OCI-LY1 (cell line): ENCODE data around the gene LTB4R.

Source experiments
- H2AFZ ChIP-seq: fragments of 200-600 bp; sonication (generic), shearing (Covaris generic); 2 replicates; pipeline ENCODE4 v1.6.0; 2014; ENCODE audit warnings: antibody characterized with exemption, mild to moderate bottlenecking, low read length
- H3F3A ChIP-seq: fragments of 200-600 bp; sonication (generic), shearing (Covaris generic); 2 replicates; pipeline ENCODE4 v1.6.0; 2014; ENCODE audit warnings: mild to moderate bottlenecking, antibody characterized with exemption, low read length, moderate library complexity; ENCODE audit not compliant: insufficient read depth
- H3K27ac ChIP-seq: fragments of 200-600 bp; sonication (generic); 2 replicates; pipeline ENCODE4 v1.5.1; 2014; ENCODE audit warnings: low read length, mixed run types, mild to moderate bottlenecking, low read depth; ENCODE audit not compliant: poor library complexity, severe bottlenecking
- H3K27me3 ChIP-seq: fragments of 200-600 bp; sonication (generic); 2 replicates; pipeline ENCODE4 v1.6.0; 2014; ENCODE audit warnings: antibody characterized with exemption, mild to moderate bottlenecking, low read length, moderate library complexity; ENCODE audit not compliant: insufficient read depth
- H3K36me3 ChIP-seq: fragments of 200-600 bp; sonication (generic); 2 replicates; pipeline ENCODE4 v1.6.1; 2014; ENCODE audit warnings: mild to moderate bottlenecking, antibody characterized with exemption, low read length, moderate library complexity, mixed read lengths; ENCODE audit not compliant: insufficient read depth
- H3K4me1 ChIP-seq: fragments of 200-600 bp; sonication (generic); 2 replicates; pipeline ENCODE4 v1.5.1; 2014; ENCODE audit warnings: mild to moderate bottlenecking, low read length, moderate library complexity; ENCODE audit not compliant: insufficient read depth, severe bottlenecking
- H3K4me2 ChIP-seq: fragments of 200-600 bp; sonication (generic), shearing (Covaris generic); 2 replicates; pipeline ENCODE4 v1.6.1; 2014; ENCODE audit warnings: low read length
- H3K4me3 ChIP-seq: fragments of 200-600 bp; sonication (generic); 2 replicates; pipeline ENCODE4 v1.5.1; 2014; ENCODE audit warnings: low read length, low read depth, mild to moderate bottlenecking, mixed read lengths; ENCODE audit not compliant: poor library complexity, severe bottlenecking
- H3K79me2 ChIP-seq: fragments of 200-600 bp; shearing (Covaris generic); 2 replicates; pipeline ENCODE4 v1.6.1; 2016; ENCODE audit warnings: mixed run types, low read length, mixed read lengths; ENCODE audit not compliant: insufficient read depth
- H3K9ac ChIP-seq: fragments of 200-600 bp; sonication (generic), shearing (Covaris generic); 2 replicates; pipeline ENCODE4 v1.6.1; 2014; ENCODE audit warnings: mild to moderate bottlenecking, low read length, mixed read lengths
- H3K9me2 ChIP-seq: fragments of 200-600 bp; sonication (generic), shearing (Covaris generic); 2 replicates; pipeline ENCODE4 v1.6.1; 2014; ENCODE audit warnings: low read depth, mild to moderate bottlenecking, low read length, mixed read lengths
- H3K9me3 ChIP-seq: fragments of 200-600 bp; shearing (Covaris generic); 2 replicates; pipeline ENCODE4 v1.6.1; 2014; ENCODE audit warnings: low read length, mixed read lengths
- H4K20me1 ChIP-seq: fragments of 200-600 bp; sonication (generic), shearing (Covaris generic); 2 replicates; pipeline ENCODE4 v1.6.0; 2016; ENCODE audit warnings: mild to moderate bottlenecking, low read length; ENCODE audit not compliant: insufficient read depth
- CTCF ChIP-seq: fragments of 200-600 bp; sonication (generic), shearing (Covaris generic); IDR thresholded peaks from 2 replicates; pipeline ENCODE4 v1.5.1; 2017; ENCODE audit warnings: mild to moderate bottlenecking, antibody characterized with exemption, low read length, moderate library complexity, mixed read lengths
- EZH2 ChIP-seq: fragments of 200-600 bp; sonication (generic), shearing (Covaris generic); IDR thresholded peaks from 2 replicates; pipeline ENCODE4 v1.8.0; 2017; ENCODE audit warnings: borderline replicate concordance, mixed run types, mild to moderate bottlenecking, antibody characterized with exemption, low read length, moderate library complexity, mixed read lengths

The LTB4R gene

GRCh38 chr14:24362241-24362960, 51.1 kb downstream of the LTB4R start:
- H3K4me3 ChIP-seq: no peak overlapping the region
- H3K4me2 ChIP-seq: no peak overlapping the region
- H3K4me1 ChIP-seq: peaks cover 16% of the 10 kb centered on the region
- H3K36me3 ChIP-seq: no peaks in the 10 kb centered on the region
- no peak overlapping the region for H3K27ac ChIP-seq
- no peak overlapping the region for H3K9ac ChIP-seq
- H4K20me1 ChIP-seq: no peaks in the 10 kb centered on the region
- H3K79me2 ChIP-seq: no peaks in the 10 kb centered on the region
- H3K9me2 ChIP-seq: no peaks in the 10 kb centered on the region
- H3K27me3 ChIP-seq: no peaks in the 10 kb centered on the region
- H3K9me3 ChIP-seq: no peaks in the 10 kb centered on the region
- H3F3A ChIP-seq: no peaks in the 10 kb centered on the region
- TF ChIP-seq CTCF (no peak), EZH2 (no peak)
- H2AFZ ChIP-seq: no peak overlapping the region

GRCh38 chr14:24363401-24363800, 52.1 kb downstream of the LTB4R start:
- no peaks in the 10 kb centered on the region for H3K9me3 ChIP-seq
- H3K4me1 ChIP-seq: peaks cover 24% of the 10 kb centered on the region
- H3K36me3 ChIP-seq: no peaks in the 10 kb centered on the region
- H2AFZ ChIP-seq: no peak overlapping the region
- no peaks in the 10 kb centered on the region for H3F3A ChIP-seq
- H3K27ac ChIP-seq: no peak overlapping the region
- H3K79me2 ChIP-seq: no peaks in the 10 kb centered on the region
- no peak for TF ChIP-seq EZH2
- TF ChIP-seq CTCF: no peak
- no peak overlapping the region for H3K9ac ChIP-seq
- no peak overlapping the region for H3K4me2 ChIP-seq
- no peaks in the 10 kb centered on the region for H3K27me3 ChIP-seq
- H3K4me3 ChIP-seq: no peak overlapping the region
- H3K9me2 ChIP-seq: no peaks in the 10 kb centered on the region
- no peaks in the 10 kb centered on the region for H4K20me1 ChIP-seq

GRCh38 chr14:24364841-24365240, 53.5 kb downstream of the LTB4R start:
- Histone ChIP-seq H3K27me3 (no peaks in the 10 kb centered on the region), H3K9me2 (no peaks in the 10 kb centered on the region), H3K4me2 (no peak overlapping the region), H3K4me1 (peaks cover 38% of the 10 kb centered on the region), H3K27ac (no peak overlapping the region), H3K4me3 (no peak overlapping the region), H3K9ac (no peak overlapping the region), H3K9me3 (no peaks in the 10 kb centered on the region), H2AFZ (no peak overlapping the region), H3K79me2 (no peaks in the 10 kb centered on the region), H4K20me1 (no peaks in the 10 kb centered on the region), H3K36me3 (no peaks in the 10 kb centered on the region), H3F3A (no peaks in the 10 kb centered on the region)
- no peak for TF ChIP-seq CTCF
- no peak for TF ChIP-seq EZH2
